ENCODE measurements around the gene KIF4B. TPM values are rescaled to one million over a fixed set of nuclear protein-coding genes. Genes with fewer than 3 reads are reported as not detected.

Gene KIF4B
- total RNA-seq, 2 donors from 2014 or later, result 0.26 TPM; not detected in 1

DNA sequence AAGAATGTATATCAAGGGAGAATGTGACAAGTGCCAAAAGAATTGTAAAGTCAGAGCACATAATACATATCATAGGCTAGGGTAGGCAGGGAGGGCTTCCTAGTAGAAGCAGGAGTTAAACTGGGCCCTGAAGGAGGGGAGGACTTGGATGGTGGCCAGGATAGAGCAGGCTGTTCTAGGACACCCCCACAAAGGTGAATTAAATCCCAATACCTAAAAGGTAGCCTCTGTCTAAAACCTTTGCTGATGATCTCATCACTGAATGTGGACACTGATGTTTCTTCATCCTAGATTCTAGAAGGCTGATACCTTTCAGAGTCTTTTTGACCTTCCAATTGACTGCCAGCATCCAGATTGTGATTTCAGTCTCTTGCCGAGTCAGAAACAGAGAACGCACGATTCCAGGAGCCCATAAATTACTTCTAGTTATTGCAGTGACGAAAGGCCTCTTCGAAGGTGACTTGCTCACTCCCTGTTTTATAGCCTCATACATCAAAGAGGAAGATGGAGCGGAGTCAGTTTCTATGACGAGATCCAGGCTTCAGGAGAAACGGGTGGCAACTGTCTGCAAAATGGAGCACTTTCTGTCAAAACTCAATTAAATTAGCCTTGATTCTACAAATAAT lies 43.2 kb downstream of the KIF4B start:
- Histone ChIP-seq H3K4me3 (no peak overlapping the region), H3K27me3 (no peaks in the 10 kb centered on the region), H3K36me3 (replicated peaks in 1 of 2; ENCODE audit: insufficient read depth in 1 of 2, low read depth in 2 of 2) (no peaks in the 10 kb centered on the region), H3K4me1 (no peaks in the 10 kb centered on the region), H3K27ac (no peak overlapping the region), H3K9me3 (no peaks in the 10 kb centered on the region)
- ATAC-seq (no peak), DNase-seq (no peak)
- 75 to 76% methylated on average over 8 of the region's 8 CpGs for WGBS, 2 donors
- TF ChIP-seq, protein P1, sequence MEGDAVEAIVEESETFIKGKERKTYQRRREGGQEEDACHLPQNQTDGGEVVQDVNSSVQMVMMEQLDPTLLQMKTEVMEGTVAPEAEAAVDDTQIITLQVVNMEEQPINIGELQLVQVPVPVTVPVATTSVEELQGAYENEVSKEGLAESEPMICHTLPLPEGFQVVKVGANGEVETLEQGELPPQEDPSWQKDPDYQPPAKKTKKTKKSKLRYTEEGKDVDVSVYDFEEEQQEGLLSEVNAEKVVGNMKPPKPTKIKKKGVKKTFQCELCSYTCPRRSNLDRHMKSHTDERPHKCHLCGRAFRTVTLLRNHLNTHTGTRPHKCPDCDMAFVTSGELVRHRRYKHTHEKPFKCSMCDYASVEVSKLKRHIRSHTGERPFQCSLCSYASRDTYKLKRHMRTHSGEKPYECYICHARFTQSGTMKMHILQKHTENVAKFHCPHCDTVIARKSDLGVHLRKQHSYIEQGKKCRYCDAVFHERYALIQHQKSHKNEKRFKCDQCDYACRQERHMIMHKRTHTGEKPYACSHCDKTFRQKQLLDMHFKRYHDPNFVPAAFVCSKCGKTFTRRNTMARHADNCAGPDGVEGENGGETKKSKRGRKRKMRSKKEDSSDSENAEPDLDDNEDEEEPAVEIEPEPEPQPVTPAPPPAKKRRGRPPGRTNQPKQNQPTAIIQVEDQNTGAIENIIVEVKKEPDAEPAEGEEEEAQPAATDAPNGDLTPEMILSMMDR (IDR thresholded peaks at IDR 0.05), result no peak
- no peak for TF ChIP-seq POLR2A (IDR thresholded peaks at IDR 0.05)
- intact Hi-C loops (cut with DNase I), result no loop called here

DNA sequence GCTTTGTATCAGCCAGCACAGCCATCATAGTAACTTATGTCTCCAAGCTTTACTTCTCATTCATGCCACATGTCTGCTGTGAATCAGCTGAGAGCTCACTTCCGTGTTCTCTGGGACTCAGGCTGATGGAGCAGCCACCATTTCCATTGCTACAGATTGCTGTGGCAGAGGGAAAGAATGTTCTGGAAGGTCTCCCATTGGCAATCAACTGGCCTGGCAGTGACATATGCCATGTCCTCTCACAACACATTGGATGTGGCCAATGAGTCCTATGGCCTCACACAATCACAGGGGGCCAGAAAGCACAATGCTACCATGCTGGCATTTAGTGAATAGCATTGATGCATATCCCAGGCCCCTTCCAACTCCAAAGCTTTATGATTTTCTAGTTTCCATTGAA lies 44.1 kb downstream of the KIF4B start:
- ATAC-seq (no peak), DNase-seq (no peak)
- H3K27ac ChIP-seq, result no peak overlapping the region
- TF ChIP-seq POLR2A (IDR thresholded peaks at IDR 0.05), result no peak
- TF ChIP-seq, protein P1 (IDR thresholded peaks at IDR 0.05), result no peak
- H3K36me3 ChIP-seq (replicated peaks in 1 of 2; ENCODE audit: insufficient read depth in 1 of 2, low read depth in 2 of 2), result no peaks in the 10 kb centered on the region
- H3K4me3 ChIP-seq, result no peak overlapping the region
- no peaks in the 10 kb centered on the region for H3K9me3 ChIP-seq
- no peaks in the 10 kb centered on the region for H3K27me3 ChIP-seq
- 92 to 100% methylated on average over 1 of the region's 1 CpG for WGBS, 2 donors
- no peaks in the 10 kb centered on the region for H3K4me1 ChIP-seq
- intact Hi-C loops (cut with DNase I), result no loop called here

DNA sequence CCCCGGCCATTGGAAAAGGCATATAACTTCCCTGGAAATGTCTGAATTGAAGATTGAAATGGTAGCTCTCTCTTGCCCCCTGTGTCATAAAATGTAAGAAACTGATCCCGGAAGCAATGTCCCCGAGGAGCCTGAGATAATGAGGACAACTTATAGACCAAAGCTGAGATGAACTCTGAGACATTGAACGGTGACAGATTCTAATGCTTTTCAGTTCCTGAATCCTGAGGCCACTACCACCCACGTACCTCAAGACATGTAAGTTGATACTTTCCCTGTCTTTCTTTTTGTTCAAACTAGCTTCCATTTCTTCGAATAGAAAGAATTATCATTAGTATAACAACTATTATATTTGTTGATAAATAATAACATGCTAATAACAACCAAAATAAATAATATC lies 51.0 kb downstream of the KIF4B start:
- 61% methylated on average over 6 of the region's 6 CpGs for WGBS, 2 donors
- TF ChIP-seq, protein P1 (IDR thresholded peaks at IDR 0.05), result no peak
- no peak for TF ChIP-seq POLR2A (IDR thresholded peaks at IDR 0.05)
- H3K27ac ChIP-seq, result no peak overlapping the region
- H3K36me3 ChIP-seq (replicated peaks in 1 of 2; ENCODE audit: insufficient read depth in 1 of 2, low read depth in 2 of 2), result no peaks in the 10 kb centered on the region
- ATAC-seq (no peak), DNase-seq (no peak)
- H3K9me3 ChIP-seq, result no peaks in the 10 kb centered on the region
- H3K4me3 ChIP-seq, result no peak overlapping the region
- H3K4me1 ChIP-seq, result no peaks in the 10 kb centered on the region
- intact Hi-C loops (cut with DNase I), result no loop called here
- H3K27me3 ChIP-seq, result no peaks in the 10 kb centered on the region

DNA sequence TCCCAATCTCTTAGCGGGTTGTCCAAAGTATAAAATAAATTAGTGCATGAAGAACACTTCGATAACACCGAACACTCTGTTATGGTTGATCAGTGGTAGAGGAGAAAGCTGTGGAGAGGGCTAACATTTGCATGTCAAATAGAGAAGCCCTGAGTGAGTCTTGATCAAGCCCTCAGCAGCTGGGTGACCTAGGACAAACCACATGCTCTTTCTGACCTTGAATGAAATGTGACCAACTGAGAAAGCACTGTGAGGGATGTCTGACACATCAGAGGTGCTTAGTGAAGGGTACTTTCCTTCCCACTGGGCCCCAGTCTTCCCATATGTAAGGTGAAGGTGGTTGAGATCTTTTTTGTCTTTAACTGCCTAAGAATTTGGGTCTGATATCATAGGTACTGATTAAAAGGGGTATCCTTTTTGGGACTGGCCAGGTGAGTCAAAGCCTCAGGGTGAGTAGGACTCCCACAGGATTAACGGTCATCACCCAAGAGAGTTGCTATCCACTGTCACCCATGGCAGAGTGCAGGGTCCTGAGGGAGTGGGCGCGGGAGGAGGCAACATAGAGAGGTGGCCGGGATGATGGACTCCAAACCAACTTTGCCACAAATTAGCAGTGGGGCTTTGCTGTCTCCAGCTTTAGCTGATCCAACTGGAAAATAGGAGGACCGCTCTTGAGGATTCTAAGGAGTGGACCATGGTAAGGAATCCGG lies 53.5 kb downstream of the KIF4B start:
- no peak for ATAC-seq
- intact Hi-C loops (cut with DNase I), result no loop called here
- 83 to 89% methylated on average over 9 of the region's 9 CpGs for WGBS, 2 donors
- Histone ChIP-seq H3K4me3 (no peak overlapping the region), H3K36me3 (replicated peaks in 1 of 2; ENCODE audit: insufficient read depth in 1 of 2, low read depth in 2 of 2) (no peaks in the 10 kb centered on the region), H3K9me3 (no peaks in the 10 kb centered on the region), H3K4me1 (no peaks in the 10 kb centered on the region), H3K27ac (no peak overlapping the region), H3K27me3 (no peaks in the 10 kb centered on the region)
- TF ChIP-seq, protein P1 (IDR thresholded peaks at IDR 0.05), result no peak
- no peak for TF ChIP-seq POLR2A (IDR thresholded peaks at IDR 0.05)
- DNase-seq, result no peak

Other genes with a start within 250 kb of the KIF4B start
- 10 to 100 TPM in 1 of 2 donors, 1 to 10 TPM in 1; 8.0 to 10.9 TPM for gene FAXDC2, start 163.2 kb upstream of the KIF4B start, total RNA-seq
- gene CNOT8, start 155.1 kb upstream of the KIF4B start, total RNA-seq, result 10 to 100 TPM; 19.8 to 32.4 TPM
- 1 to 10 TPM; 5.7 to 8.2 TPM for gene GEMIN5, start 75.5 kb upstream of the KIF4B start, total RNA-seq
- 10 to 100 TPM in 1 of 2 donors, 1 to 10 TPM in 1; 3.9 to 18.5 TPM for gene MRPL22, start 72.7 kb upstream of the KIF4B start, total RNA-seq